OCI-LY7 (cell line): ENCODE measurements around the gene ATP11C. TPM values are rescaled to one million over a fixed set of nuclear protein-coding genes. Genes with fewer than 3 reads are reported as not detected.

Experiments used
- BruUV-seq: library from RNA; stranded (reverse); fragments of 400-500 nt; replicated peaks from 2 replicates; lab custom pipeline; 2021; lab: Mats Ljungman, UMichigan
- CTCF ChIA-PET: fragments of 300-600 bp; sonication (Branson Sonifier 250); formaldehyde crosslinking; loops from one replicate; lab custom pipeline; 2022; ENCODE audit warnings: antibody characterized with exemption; ENCODE audit not compliant: unreplicated experiment; lab: Charles Lee
- POLR2A ChIA-PET: fragments of 300-600 bp; sonication (Branson Sonifier 250); formaldehyde crosslinking; loops from one replicate; lab custom pipeline; 2022; ENCODE audit warnings: antibody characterized with exemption; lab: Charles Lee
- DNase-seq: peaks from one replicate; pipeline ENCODE4 v3.0.0-alpha.2; 2015; ENCODE audit warnings: low spot score
- H2AFZ ChIP-seq: fragments of 200-600 bp; sonication (generic), shearing (Covaris generic); 2 replicates; pipeline ENCODE4 v1.6.1; 2014; ENCODE audit warnings: mild to moderate bottlenecking, antibody characterized with exemption, low read length, moderate library complexity
- H3K27ac ChIP-seq: fragments of 200-600 bp; sonication (generic); 2 replicates; pipeline ENCODE4 v1.5.1; 2014; ENCODE audit warnings: mixed run types, low read depth, mild to moderate bottlenecking, moderate library complexity, low read length, inconsistent platforms; ENCODE audit not compliant: poor library complexity, severe bottlenecking
- H3K36me3 ChIP-seq: fragments of 200-600 bp; sonication (generic); 2 replicates; pipeline ENCODE4 v1.6.1; 2014; ENCODE audit warnings: mild to moderate bottlenecking, antibody characterized with exemption, low read length, moderate library complexity, mixed read lengths; ENCODE audit not compliant: insufficient read depth
- H3K4me1 ChIP-seq: fragments of 200-600 bp; sonication (generic); 2 replicates; pipeline ENCODE4 v1.5.1; 2014; ENCODE audit warnings: mild to moderate bottlenecking, low read length; ENCODE audit not compliant: insufficient read depth, poor library complexity, severe bottlenecking
- H3K4me2 ChIP-seq: fragments of 200-600 bp; sonication (generic); 2 replicates; pipeline ENCODE4 v1.6.1; 2014; ENCODE audit warnings: mild to moderate bottlenecking, low read length
- H3K4me3 ChIP-seq: fragments of 200-600 bp; sonication (generic); 2 replicates; pipeline ENCODE4 v1.5.1; 2014; ENCODE audit warnings: mild to moderate bottlenecking, low read depth, low read length; ENCODE audit not compliant: poor library complexity, severe bottlenecking
- H3K79me2 ChIP-seq: fragments of 200-600 bp; sonication (generic); 2 replicates; pipeline ENCODE4 v1.6.1; 2016; ENCODE audit warnings: low read depth, mild to moderate bottlenecking, low read length, moderate library complexity, mixed read lengths; ENCODE audit not compliant: insufficient read depth
- H3K9me2 ChIP-seq: fragments of 200-600 bp; sonication (generic); 2 replicates; pipeline ENCODE4 v1.6.1; 2016; ENCODE audit warnings: mild to moderate bottlenecking, low read length, mixed read lengths; ENCODE audit not compliant: insufficient read depth
- H3K9me3 ChIP-seq: fragments of 200-600 bp; sonication (generic); 2 replicates; pipeline ENCODE4 v1.6.1; 2014; ENCODE audit warnings: mild to moderate bottlenecking, mixed run types, low read length, mixed read lengths
- H4K20me1 ChIP-seq: fragments of 200-600 bp; sonication (generic); 2 replicates; pipeline ENCODE4 v1.6.1; 2014; ENCODE audit warnings: mild to moderate bottlenecking, antibody characterized with exemption, low read length, moderate library complexity, mixed read lengths; ENCODE audit not compliant: insufficient read depth
- CTCF ChIP-seq: fragments of 200-600 bp; sonication (generic); conservative IDR thresholded peaks from 2 replicates; pipeline ENCODE4 v1.5.1; 2014; ENCODE audit warnings: mild to moderate bottlenecking, antibody characterized with exemption, low read length, moderate library complexity, mixed read lengths
- EZH2phosphoT487 ChIP-seq: fragments of 200-600 bp; sonication (generic); IDR thresholded peaks from 2 replicates; pipeline ENCODE4 v1.6.1; 2018; ENCODE audit warnings: low read depth, borderline replicate concordance, mild to moderate bottlenecking, mixed run types, antibody characterized with exemption, low read length, moderate library complexity, mixed read lengths
- intact Hi-C: fragments of 100-400 bp; cut with micrococcal nuclease; formaldehyde crosslinking; loops from one replicate; pipeline ENCODE4 v1.10.0; 2022; ENCODE audit not compliant: unreplicated experiment
- total RNA-seq, 2 experiments: library from RNA; depleted of rRNA in 1 of 2; stranded (reverse); fragments of >200 nt in 1 of 2; shearing (Covaris generic) in 1 of 2; gene quantifications; 2 replicates each; pipeline ENCODE4 v1.2.3, GENCODE V29; 2014 to 2022

ATP11C gene
- total RNA-seq, 2 experiments from 2014 or later = 20.9 to 25.2 TPM

- no TSS peak for BruUV-seq
- H3K4me3 ChIP-seq = no peak overlapping the region
- H3K4me2 ChIP-seq = no peak overlapping the region
- H3K4me1 ChIP-seq = no peaks in the 10 kb centered on the region
- POLR2A ChIA-PET = no interaction called here
- no peak for TF ChIP-seq EZH2phosphoT487
- no peak for TF ChIP-seq CTCF
- H3K27ac ChIP-seq = no peak overlapping the region
- no peak overlapping the region for H2AFZ ChIP-seq
- no peaks in the 10 kb centered on the region for H3K36me3 ChIP-seq
- CTCF ChIA-PET = no interaction called here
- H3K9me3 ChIP-seq = no peaks in the 10 kb centered on the region
- H3K79me2 ChIP-seq = no peaks in the 10 kb centered on the region
- H4K20me1 ChIP-seq = no peaks in the 10 kb centered on the region
- no peak for DNase-seq
- intact Hi-C loops = no loop called here
- no peaks in the 10 kb centered on the region for H3K9me2 ChIP-seq
Measured at GRCh38 chrX:139972629-139973624, 40.1 kb upstream of the ATP11C start.

- no peak overlapping the region for H3K4me2 ChIP-seq
- no peaks in the 10 kb centered on the region for H3K79me2 ChIP-seq
- intact Hi-C loops = no loop called here
- POLR2A ChIA-PET = no interaction called here
- no peaks in the 10 kb centered on the region for H3K36me3 ChIP-seq
- no peak overlapping the region for H3K27ac ChIP-seq
- H2AFZ ChIP-seq = no peak overlapping the region
- H3K9me2 ChIP-seq = no peaks in the 10 kb centered on the region
- no peak for DNase-seq
- no peak for TF ChIP-seq CTCF
- TF ChIP-seq EZH2phosphoT487 = no peak
- H3K4me1 ChIP-seq = no peaks in the 10 kb centered on the region
- CTCF ChIA-PET = no interaction called here
- H4K20me1 ChIP-seq = no peaks in the 10 kb centered on the region
- BruUV-seq = no TSS peak
- H3K9me3 ChIP-seq = no peaks in the 10 kb centered on the region
- H3K4me3 ChIP-seq = no peak overlapping the region
Measured at GRCh38 chrX:139972113-139972512, 39.3 kb upstream of the ATP11C start.

GRCh38 chrX:139971394-139971749 lies 38.5 kb upstream of the ATP11C start:
- no peak overlapping the region for H3K4me2 ChIP-seq
- no peak for DNase-seq
- POLR2A ChIA-PET = no interaction called here
- CTCF ChIA-PET = no interaction called here
- intact Hi-C loops = no loop called here
- H2AFZ ChIP-seq = no peak overlapping the region
- TF ChIP-seq CTCF (no peak), EZH2phosphoT487 (no peak)
- no peak overlapping the region for H3K4me3 ChIP-seq
- H4K20me1 ChIP-seq = no peaks in the 10 kb centered on the region
- no peaks in the 10 kb centered on the region for H3K9me2 ChIP-seq
- H3K36me3 ChIP-seq = no peaks in the 10 kb centered on the region
- BruUV-seq = no TSS peak
- H3K27ac ChIP-seq = no peak overlapping the region
- H3K4me1 ChIP-seq = no peaks in the 10 kb centered on the region
- no peaks in the 10 kb centered on the region for H3K9me3 ChIP-seq
- no peaks in the 10 kb centered on the region for H3K79me2 ChIP-seq
